Esophagus mucosa (tissue), 1 donor: Measurements from ENCODE around the gene CRTAC1. TPM values are rescaled to one million over a fixed set of nuclear protein-coding genes. Genes with fewer than 3 reads are reported as not detected.
A peak's percentile ranks its signal among the peaks of the same experiment; 100 is the strongest.

ENCODE experiments used
- ATAC-seq: fragments of 200-7000 bp; cut with Tn5 transposase; one replicate; pipeline ENCODE4 v1.9.1; 2020
- total RNA-seq: library from RNA; stranded (reverse); gene quantifications from one replicate; pipeline ENCODE4 v1.2.4, GENCODE V29; 2023
- donor health status: DM: yes; HTN: yes; CAD: no.

CRTAC1 gene
- total RNA-seq, 1 donor from 2014 or later, result 1.5 TPM

GRCh38 chr10:97922022-97922758 is 108.2 kb downstream of the CRTAC1 start:
- ATAC-seq, result no peak

GRCh38 chr10:97921581-97922021 is 108.8 kb downstream of the CRTAC1 start:
- ATAC-seq, result no peak

GRCh38 chr10:97920865-97921264 is 109.6 kb downstream of the CRTAC1 start:
- no peak for ATAC-seq

GRCh38 chr10:97919012-97919411 is 111.4 kb downstream of the CRTAC1 start:
- peak; percentile 62 for ATAC-seq

GRCh38 chr10:97916586-97916985 is 113.8 kb downstream of the CRTAC1 start:
- no peak for ATAC-seq

- peak; percentile 29 for ATAC-seq
These were observed 114.9 kb downstream of the CRTAC1 start for GRCh38 chr10:97915346-97916131.

GRCh38 chr10:97914837-97915211 is 115.6 kb downstream of the CRTAC1 start:
- ATAC-seq, result peak; percentile 82

GRCh38 chr10:97914171-97914836 is 116.1 kb downstream of the CRTAC1 start:
- no peak for ATAC-seq

GRCh38 chr10:97913614-97914013 is 116.8 kb downstream of the CRTAC1 start:
- ATAC-seq, result no peak

- no peak for ATAC-seq
These were observed 117.2 kb downstream of the CRTAC1 start for GRCh38 chr10:97913193-97913592.

GRCh38 chr10:97911217-97911616 is 119.2 kb downstream of the CRTAC1 start:
- no peak for ATAC-seq

- ATAC-seq, result no peak
These were observed 119.8 kb downstream of the CRTAC1 start for GRCh38 chr10:97910661-97911060.

- ATAC-seq, result no peak
These were observed 122.6 kb downstream of the CRTAC1 start for GRCh38 chr10:97907830-97908229.

GRCh38 chr10:97907211-97907610 is 123.2 kb downstream of the CRTAC1 start:
- ATAC-seq, result no peak

GRCh38 chr10:97905276-97905675 is 125.1 kb downstream of the CRTAC1 start:
- ATAC-seq, result no peak

- no peak for ATAC-seq
These were observed 125.8 kb downstream of the CRTAC1 start for GRCh38 chr10:97904576-97904975.

- ATAC-seq, result no peak
These were observed 126.4 kb downstream of the CRTAC1 start for GRCh38 chr10:97904018-97904381.

GRCh38 chr10:97903128-97904017 is 127.0 kb downstream of the CRTAC1 start:
- no peak for ATAC-seq

GRCh38 chr10:97901381-97901780 is 129.0 kb downstream of the CRTAC1 start:
- no peak for ATAC-seq

- no peak for ATAC-seq
These were observed 132.0 kb downstream of the CRTAC1 start for GRCh38 chr10:97898429-97898828.

- no peak for ATAC-seq
These were observed 133.6 kb downstream of the CRTAC1 start for GRCh38 chr10:97896756-97897358.

- no peak for ATAC-seq
These were observed 134.5 kb downstream of the CRTAC1 start for GRCh38 chr10:97895915-97896314.
